ENCODE results near the gene CYB5D1.

CYB5D1 gene

DNA sequence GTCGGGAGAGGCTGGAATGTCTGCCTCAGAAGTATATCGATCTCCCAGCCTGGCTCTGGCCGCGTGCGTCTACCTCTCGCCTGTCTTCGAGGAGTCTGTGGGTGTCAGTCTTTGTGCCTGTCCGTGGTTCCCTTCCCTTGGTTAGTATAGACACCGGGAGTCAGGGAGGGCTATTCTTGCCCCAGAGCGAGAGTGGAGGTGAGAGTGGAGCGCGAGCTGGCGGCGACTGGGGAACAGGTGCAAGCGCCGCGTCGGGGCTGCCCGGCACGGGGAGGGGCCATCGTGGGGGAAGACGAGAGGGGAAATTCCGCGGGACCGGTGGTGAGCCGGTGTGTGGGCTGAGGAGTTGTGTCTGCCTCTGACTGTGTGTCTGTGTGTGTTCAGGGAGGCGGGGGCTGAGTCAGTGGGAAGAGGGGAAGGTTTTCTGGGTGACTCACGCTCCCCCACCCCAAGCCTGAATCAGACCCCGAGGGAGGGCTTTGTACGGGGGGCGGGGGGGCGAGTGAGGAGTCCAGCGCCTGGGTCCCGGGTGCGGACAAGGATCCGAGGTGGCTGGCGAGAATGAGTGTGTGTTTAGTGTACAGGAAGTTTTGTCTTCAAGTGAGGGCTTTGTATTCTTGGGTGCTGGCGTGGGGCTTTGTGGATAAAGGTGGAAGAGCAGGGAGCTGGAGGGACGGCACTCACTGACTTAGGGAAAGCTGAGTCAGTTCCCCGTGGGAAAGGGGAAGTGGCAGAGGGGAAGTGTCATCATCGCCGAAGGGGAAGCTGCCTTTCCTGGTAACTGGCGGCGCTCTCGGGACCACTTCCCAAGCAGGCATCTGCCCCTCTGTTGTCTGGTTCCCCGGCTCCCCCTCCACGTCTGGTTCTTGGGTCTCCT, 15.2 kb upstream of the CYB5D1 start:
- peak overlapping the region; percentile 85 to 100 (median 98) for H3K27ac ChIP-seq
- H3K4me3 ChIP-seq, result peak overlapping the region; percentile 54 to 79 (median 71)

DNA sequence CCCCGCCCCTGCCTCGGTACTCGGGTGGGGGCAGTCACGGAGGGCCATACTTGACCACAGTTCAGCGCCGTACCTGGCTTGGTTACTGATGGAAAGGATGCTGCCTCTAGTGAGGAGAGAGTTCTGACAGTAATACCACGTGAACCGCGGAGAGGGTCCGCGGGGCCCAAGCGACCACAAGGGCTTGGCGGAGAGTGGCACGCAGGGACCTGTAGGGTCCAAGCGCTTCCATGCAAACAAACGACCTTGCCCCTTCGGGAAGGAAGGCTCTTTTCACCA, 14.6 kb upstream of the CYB5D1 start:
- H3K4me3 ChIP-seq, result peak overlapping the region; percentile 54 to 79 (median 71)
- H3K27ac ChIP-seq, result peak overlapping the region; percentile 85 to 100 (median 98)

DNA sequence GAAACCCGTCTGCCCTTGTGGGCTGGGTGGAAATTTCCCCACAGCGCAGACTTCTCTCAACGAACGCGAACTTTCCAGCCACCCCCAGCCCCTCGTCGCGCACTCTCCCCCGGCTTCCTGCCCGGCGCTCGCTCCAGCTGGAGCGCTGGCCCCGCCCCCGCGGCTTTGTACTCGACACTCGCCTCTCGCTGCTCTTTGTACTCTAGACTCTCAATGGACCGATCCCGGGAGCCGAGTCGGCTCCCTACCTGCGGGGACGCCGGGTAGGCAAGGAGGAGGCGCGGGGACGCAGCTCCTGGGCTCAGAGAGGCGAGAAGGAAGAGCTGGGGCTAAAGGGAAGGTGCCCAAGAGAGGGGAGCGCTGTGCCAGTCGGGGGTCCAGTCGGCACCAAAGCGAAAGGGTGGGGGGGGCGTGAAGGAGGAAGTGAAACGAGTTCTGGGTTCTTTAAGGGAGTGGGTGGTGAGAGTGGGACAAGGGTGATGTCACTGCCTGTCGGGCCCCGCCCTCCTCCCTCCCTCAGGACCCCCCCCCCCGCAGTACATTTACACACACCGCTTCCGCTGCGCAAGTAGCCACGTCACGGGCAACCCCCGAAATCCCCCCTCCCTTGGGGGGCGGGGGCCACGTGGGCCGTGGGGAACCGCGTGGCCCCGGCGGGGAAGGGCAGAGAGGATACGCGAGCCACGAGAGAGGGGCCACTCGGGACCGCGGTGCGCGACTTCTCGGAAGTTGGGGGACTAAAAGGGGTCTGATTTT, 14.1 kb upstream of the CYB5D1 start:
- Histone ChIP-seq H3K4me3 (peak overlapping the region; percentile 54 to 79 (median 71)), H3K27ac (peak overlapping the region; percentile 85 to 100 (median 98))

DNA sequence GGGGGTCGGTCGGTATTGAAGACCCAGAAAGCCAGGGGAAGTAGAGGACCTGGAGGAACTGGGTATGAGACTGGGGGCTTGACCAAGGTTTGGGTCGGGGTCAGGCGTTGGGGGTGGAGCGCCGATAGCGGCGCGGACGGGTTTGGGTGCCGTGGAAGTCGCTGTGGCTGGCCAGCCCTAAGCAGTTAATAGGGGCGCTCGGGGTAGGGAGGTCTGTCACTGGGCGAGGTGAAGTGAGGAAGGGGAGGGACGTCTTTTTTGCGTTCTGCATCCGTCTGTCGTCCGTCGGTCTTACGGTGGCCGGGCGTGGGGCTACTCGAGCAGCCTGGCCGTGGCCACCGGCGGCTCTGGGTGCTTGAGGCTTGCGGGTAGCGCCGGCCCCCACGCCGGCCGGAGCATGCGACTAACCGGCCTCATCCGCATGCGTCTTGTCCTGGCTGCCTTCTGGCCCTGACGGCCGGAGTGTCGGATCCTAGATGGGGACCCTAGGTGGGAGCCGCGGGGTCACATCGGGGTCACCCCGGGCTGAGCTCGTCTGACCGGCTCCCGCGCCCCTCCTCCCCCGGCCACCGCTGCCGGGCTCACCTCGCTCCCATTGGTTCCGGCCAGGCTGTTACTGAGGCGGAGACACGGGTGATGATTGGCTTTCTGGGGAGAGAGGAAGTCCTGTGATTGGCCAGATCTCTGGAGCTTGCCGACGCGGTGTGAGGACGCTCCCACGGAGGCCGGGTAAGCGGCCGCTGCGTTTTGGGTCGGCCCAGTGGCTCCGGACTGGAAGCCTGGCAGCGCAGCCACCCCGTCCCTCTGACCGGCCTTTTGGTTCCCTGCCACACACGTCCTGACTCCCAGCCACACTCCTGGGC, 13.3 kb upstream of the CYB5D1 start:
- H3K4me3 ChIP-seq, result peak overlapping the region; percentile 54 to 79 (median 71)
- H3K27ac ChIP-seq, result peak overlapping the region; percentile 85 to 100 (median 98)

- H3K4me3 ChIP-seq, result peak overlapping the region; percentile 54 to 79 (median 71)
- peak overlapping the region in 17 of 21 experiments; percentile 32 to 100 (median 98) for H3K27ac ChIP-seq
These were observed 12.3 kb upstream of the CYB5D1 start for GRCh38 chr17:7845359-7846062.

DNA sequence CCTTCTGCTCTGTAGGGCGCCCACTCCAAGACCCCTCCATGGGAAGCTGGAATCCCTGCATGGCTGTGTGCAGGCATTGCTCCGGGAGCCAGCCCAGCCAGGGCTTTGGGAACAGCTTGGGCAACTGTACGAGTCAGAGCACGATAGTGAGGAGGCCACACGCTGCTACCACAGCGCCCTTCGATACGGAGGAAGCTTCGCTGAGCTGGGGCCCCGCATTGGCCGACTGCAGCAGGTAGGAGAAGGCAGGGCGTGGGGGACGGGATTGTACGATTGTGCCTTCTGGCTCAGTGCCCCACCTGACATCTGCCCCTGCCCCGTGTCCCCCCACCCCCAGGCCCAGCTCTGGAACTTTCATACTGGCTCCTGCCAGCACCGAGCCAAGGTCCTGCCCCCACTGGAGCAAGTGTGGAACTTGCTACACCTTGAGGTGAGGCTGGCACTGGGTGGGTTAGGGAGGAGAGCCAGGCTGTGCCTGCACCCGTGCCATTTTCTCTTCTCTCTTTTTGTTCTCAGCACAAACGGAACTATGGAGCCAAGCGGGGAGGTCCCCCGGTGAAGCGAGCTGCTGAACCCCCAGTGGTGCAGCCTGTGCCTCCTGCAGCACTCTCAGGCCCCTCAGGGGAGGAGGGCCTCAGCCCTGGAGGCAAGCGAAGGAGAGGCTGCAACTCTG, 11.6 kb upstream of the CYB5D1 start:
- H3K4me3 ChIP-seq, result no peak overlapping the region
- H3K27ac ChIP-seq, result peak overlapping the region in 7 of 21 experiments; percentile 5 to 100 (median 98)

DNA sequence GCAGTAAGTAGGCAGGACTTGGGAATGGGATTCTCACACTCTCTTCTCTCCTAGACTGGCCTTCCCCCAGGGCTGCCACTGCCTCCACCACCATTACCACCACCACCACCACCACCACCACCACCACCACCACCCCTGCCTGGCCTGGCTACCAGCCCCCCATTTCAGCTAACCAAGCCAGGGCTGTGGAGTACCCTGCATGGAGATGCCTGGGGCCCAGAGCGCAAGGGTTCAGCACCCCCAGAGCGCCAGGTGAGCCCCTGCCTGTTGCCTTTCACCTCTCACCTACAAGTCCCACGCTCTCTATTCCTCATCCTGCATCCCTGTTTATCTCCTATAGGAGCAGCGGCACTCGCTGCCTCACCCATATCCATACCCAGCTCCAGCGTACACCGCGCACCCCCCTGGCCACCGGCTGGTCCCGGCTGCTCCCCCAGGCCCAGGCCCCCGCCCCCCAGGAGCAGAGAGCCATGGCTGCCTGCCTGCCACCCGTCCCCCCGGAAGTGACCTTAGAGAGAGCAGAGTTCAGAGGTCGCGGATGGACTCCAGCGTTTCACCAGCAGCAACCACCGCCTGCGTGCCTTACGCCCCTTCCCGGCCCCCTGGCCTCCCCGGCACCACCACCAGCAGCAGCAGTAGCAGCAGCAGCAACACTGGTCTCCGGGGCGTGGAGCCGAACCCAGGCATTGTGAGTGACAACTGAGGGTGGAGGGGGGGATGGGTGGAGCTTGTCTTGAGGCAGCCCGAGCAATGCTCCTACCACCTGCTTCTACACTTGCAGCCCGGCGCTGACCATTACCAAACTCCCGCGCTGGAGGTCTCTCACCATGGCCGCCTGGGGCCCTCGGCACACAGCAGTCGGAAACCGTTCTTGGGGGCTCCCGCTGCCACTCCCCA, 10.8 kb upstream of the CYB5D1 start:
- no peak overlapping the region for H3K27ac ChIP-seq

GRCh38 chr17:7848131-7848579, 9.6 kb upstream of the CYB5D1 start:
- H3K4me3 ChIP-seq, result no peak overlapping the region
- H3K27ac ChIP-seq, result no peak overlapping the region

More for the DNA sequence above, 10.8 kb upstream of the CYB5D1 start:
- no peak overlapping the region for H3K4me3 ChIP-seq

GRCh38 chr17:7848739-7849129, 9.1 kb upstream of the CYB5D1 start:
- H3K27ac ChIP-seq, result no peak overlapping the region
- no peak overlapping the region for H3K4me3 ChIP-seq

DNA sequence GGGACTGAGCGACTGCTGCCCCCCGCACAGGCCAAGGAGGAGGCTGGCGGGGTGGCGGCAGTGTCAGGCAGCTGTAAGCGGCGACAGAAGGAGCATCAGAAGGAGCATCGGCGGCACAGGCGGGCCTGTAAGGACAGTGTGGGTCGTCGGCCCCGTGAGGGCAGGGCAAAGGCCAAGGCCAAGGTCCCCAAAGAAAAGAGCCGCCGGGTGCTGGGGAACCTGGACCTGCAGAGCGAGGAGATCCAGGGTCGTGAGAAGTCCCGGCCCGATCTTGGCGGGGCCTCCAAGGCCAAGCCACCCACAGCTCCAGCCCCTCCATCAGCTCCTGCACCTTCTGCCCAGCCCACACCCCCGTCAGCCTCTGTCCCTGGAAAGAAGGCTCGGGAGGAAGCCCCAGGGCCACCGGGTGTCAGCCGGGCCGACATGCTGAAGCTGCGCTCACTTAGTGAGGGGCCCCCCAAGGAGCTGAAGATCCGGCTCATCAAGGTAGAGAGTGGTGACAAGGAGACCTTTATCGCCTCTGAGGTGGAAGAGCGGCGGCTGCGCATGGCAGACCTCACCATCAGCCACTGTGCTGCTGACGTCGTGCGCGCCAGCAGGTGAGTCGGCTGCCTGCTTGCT, 8.6 kb upstream of the CYB5D1 start:
- Histone ChIP-seq H3K27ac (no peak overlapping the region), H3K4me3 (no peak overlapping the region)

GRCh38 chr17:7849751-7850504, 7.9 kb upstream of the CYB5D1 start:
- Histone ChIP-seq H3K27ac (no peak overlapping the region), H3K4me3 (no peak overlapping the region)

GRCh38 chr17:7850701-7851437, 6.9 kb upstream of the CYB5D1 start:
- Histone ChIP-seq H3K27ac (peak overlapping the region in 4 of 21 experiments; percentile 0 to 32 (median 8)), H3K4me3 (peak overlapping the region in 1 of 7 experiments; percentile 6)

- Histone ChIP-seq H3K4me3 (peak overlapping the region in 5 of 7 experiments; percentile 4 to 25 (median 20)), H3K27ac (peak overlapping the region in 6 of 21 experiments; percentile 0 to 46 (median 13))
These were observed 6.2 kb upstream of the CYB5D1 start for GRCh38 chr17:7851438-7852261.

DNA sequence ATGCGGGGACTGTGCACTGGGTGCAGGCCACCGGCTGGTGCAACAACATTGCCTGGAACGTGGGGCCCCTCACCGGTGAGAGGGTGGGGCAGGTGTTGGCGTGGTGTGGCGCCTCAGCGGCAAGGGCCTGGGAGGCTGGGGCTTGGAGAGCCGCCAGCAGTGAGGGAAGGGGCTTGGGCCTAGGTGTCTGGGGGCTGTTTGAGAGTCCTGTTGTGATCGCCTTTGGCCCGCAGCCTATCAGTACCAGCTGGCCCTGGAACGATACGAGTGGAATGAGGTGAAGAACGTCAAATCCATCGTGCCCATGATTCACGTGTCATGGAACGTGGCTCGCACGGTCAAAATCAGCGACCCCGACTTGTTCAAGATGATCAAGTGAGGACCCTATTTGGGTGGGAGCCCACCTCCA, 5.5 kb upstream of the CYB5D1 start:
- Histone ChIP-seq H3K27ac (peak overlapping the region in 3 of 21 experiments; percentile 17 to 46 (median 32)), H3K4me3 (peak overlapping the region in 1 of 7 experiments; percentile 6)

All from skin epidermis (tissue), 12 donors.